Right cardiac atrium (tissue), 5 donors: ENCODE results near the gene DCLK1. TPM values are rescaled to one million over a fixed set of nuclear protein-coding genes. Genes with fewer than 3 reads are reported as not detected.
A peak's percentile ranks its signal among the peaks of the same experiment; 100 is the strongest.

Experiments used
- ATAC-seq, 2 donors: fragments of 200-7000 bp; cut with Tn5 transposase; one replicate each; pipeline versions ENCODE4 v1.8.0 to v1.9.1; 2020; ENCODE audit warnings: moderate library complexity in 2 of 2, mild to moderate bottlenecking in 1 of 2
- DNase-seq, 3 donors: peaks; one replicate each; pipeline ENCODE4 v3.0.0-alpha.2; 2020
- H3K27ac ChIP-seq: one replicate; pipeline ENCODE4 v1.5.1; 2013; ENCODE audit warnings: mild to moderate bottlenecking, low read length, control low read depth, moderate library complexity
- H3K27me3 ChIP-seq: one replicate; pipeline ENCODE4 v1.6.1; 2013; ENCODE audit not compliant: control insufficient read depth, insufficient read depth
- H3K4me1 ChIP-seq: one replicate; pipeline ENCODE4 v1.6.1; 2013; ENCODE audit warnings: low read length; ENCODE audit not compliant: control insufficient read depth, insufficient read depth
- H3K4me3 ChIP-seq: one replicate; pipeline ENCODE4 v1.5.1; 2013; ENCODE audit warnings: low read length, control low read depth
- H3K9me3 ChIP-seq: one replicate; pipeline ENCODE4 v1.6.1; 2013; ENCODE audit warnings: low read length; ENCODE audit not compliant: control insufficient read depth
- WGBS: extraction: QIAGEN DNeasy Blood & Tissue Kit; methylation state at CpG from one replicate; pipeline ENCODE4 v1.1.7; 2013; 5-methylcytosine and 5-hydroxymethylcytosine counted together
- intact Hi-C, 4 donors: fragments of 100-400 bp; cut with DNase I; formaldehyde crosslinking; loops; one replicate each; pipeline versions ENCODE4 v1.11.0 to v1.14.0; 2022 to 2023
- long read RNA-seq, 4 donors: library from polyadenylated mRNA; unstranded; transcript quantifications; one replicate each; pipeline ENCODE4 v2.0.0, GENCODE V29; 2020 to 2021
- polyA plus RNA-seq: library from polyadenylated mRNA; stranded (reverse); fragments of 200-250 nt; gene quantifications from one replicate; pipeline ENCODE4 v1.2.3, GENCODE V29; 2013
- total RNA-seq, 4 donors: library from RNA; stranded (reverse); fragmentation: NEBNext Ultra II Directional; extraction: Animal tissue kit (Norgen Biotek cat#: 25700); gene quantifications; one replicate each; pipeline ENCODE4 v1.2.1, GENCODE V29; 2021
- donor health status: healthy with polysubstance abuse.
- donor health status: DM: no; HTN: yes; CAD: no.
- donor health status: DM: no; HTN: no; CAD: no.
- donor health status: DM: no; HTN: yes; CAD: no; lungs with severe emphysema.
- donor health status: DM: yes; HTN: yes; CAD: no.

Gene DCLK1
- total RNA-seq (10 to 100 TPM in 3 of 4 donors, 1 to 10 TPM in 1; 9.2 to 19.8 (median 17.1) TPM), polyA plus RNA-seq (5.1 TPM)
- long read RNA-seq, donor 1, full-length matches to known transcripts = 6 of 17 reads
- long read RNA-seq, donor 1, partial matches to known transcripts = 4 of 17 reads
- long read RNA-seq, donor 1, other reads (novel, unspliced or antisense) = 7 of 17 reads
- long read RNA-seq, donor 2, partial matches to known transcripts = 0 of 4 reads
- long read RNA-seq, donor 2, other reads (novel, unspliced or antisense) = 2 of 4 reads
- long read RNA-seq, donor 3, partial matches to known transcripts = 2 of 12 reads
- long read RNA-seq, donor 3, other reads (novel, unspliced or antisense) = 10 of 12 reads
- long read RNA-seq, donor 4, partial matches to known transcripts = 0 of 3 reads
- long read RNA-seq, donor 4, other reads (novel, unspliced or antisense) = 2 of 3 reads

GRCh38 chr13:36131222-36131930 is at the start of gene DCLK1:
TSS of gene DCLK1 (minus strand) at chr13:36131382.
- ATAC-seq (peak; percentile 89 to 90), DNase-seq (peak; percentile 82 to 95 (median 92))
- intact Hi-C loops = no loop called here
- peak within 1 kb of the TSS; percentile 20 for H3K27ac ChIP-seq
- H3K27me3 ChIP-seq = no peaks in the 10 kb centered on the region
- peaks cover 1% of the 10 kb centered on the region for H3K4me1 ChIP-seq
- H3K9me3 ChIP-seq = no peaks in the 10 kb centered on the region
- H3K4me3 ChIP-seq = peak within 1 kb of the TSS; percentile 84
- 8% methylated on average over 46 of the region's 48 CpGs for WGBS

DNA sequence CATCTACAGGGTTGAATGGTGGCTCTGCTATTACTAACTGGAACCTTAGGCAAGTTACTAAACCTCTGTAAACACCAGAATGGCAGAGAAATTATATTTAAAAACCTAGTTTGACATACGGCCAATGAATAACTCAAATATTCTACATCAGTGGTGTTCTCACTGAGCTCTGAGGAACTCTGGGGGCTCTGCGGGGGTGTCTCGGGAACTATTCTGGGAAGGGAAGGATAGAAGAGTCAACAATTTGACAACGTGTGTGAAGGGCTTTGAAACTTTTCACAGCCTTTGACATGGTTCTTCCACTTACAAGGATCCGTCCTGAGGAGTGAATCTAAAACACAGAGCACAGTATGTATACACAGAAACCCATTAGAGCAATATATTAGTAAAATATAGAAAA is 44.4 kb upstream of the DCLK1 start:
- 77% methylated on average over 5 of the region's 5 CpGs for WGBS

DNA sequence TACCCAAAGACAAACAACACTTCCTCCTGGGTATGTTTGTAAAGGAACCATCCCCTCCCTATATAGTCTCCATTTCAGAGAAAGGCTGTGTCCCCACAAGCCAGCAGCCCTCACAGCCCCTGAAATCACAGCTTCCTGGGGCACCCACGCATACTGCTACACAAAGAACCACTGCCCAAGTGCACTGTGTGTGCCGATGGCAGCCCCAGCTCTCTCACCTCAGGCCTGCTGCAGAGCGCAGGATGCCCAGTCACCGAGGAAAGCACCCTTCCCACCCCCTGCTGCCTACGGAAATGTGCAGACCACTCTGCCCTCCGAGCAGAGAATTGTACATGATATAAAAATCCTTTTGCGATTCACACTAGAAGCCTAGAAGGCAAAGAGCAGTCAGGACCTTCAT is 43.7 kb upstream of the DCLK1 start:
- 77% methylated on average over 7 of the region's 7 CpGs for WGBS
- DNase-seq (no peak), ATAC-seq (no peak)
- Histone ChIP-seq H3K9me3 (no peaks in the 10 kb centered on the region), H3K27me3 (no peaks in the 10 kb centered on the region), H3K27ac (no peak overlapping the region), H3K4me3 (no peak overlapping the region), H3K4me1 (no peaks in the 10 kb centered on the region)
- intact Hi-C loops = no loop called here

More for the DNA sequence above, 44.4 kb upstream of the DCLK1 start:
- DNase-seq (no peak), ATAC-seq (no peak)
- Histone ChIP-seq H3K27me3 (no peaks in the 10 kb centered on the region), H3K4me3 (no peak overlapping the region), H3K27ac (no peak overlapping the region), H3K4me1 (no peaks in the 10 kb centered on the region), H3K9me3 (no peaks in the 10 kb centered on the region)
- intact Hi-C loops = no loop called here

DNA sequence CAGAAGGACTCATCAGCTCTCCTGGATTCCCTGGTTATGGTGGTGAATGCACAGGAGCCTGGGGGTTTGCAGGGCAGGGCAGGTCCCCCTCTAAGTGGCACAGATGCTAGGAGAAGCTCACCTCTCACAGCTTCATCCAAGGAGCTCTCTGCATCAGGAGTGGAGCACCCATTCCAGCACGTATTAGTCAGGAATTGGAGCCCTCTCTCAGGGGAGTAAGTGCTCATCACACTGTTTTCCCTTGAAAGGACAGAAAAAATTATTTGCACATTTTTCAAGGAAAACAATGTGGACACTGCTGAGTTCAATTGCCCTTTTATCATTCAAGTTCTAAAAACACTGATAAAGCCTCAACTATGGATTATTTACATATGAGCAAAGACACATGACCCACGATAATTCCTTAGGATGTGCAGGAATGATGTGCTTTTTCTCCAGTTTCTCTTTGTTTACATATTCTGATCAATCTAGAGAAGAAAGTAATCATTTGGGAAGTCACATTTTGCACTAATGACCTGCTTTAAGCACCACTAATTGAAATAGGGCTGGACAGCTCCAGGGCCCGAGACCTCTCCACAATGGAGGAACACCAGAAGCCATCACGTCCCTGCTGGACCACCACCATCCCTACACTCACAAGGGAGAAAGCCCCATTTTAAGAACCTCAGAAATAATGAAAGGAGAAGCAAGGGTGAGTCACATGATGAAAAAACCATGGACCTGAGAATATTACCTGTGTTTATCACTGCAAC is 42.6 kb upstream of the DCLK1 start:
- Histone ChIP-seq H3K4me3 (no peak overlapping the region), H3K9me3 (no peaks in the 10 kb centered on the region), H3K27me3 (no peaks in the 10 kb centered on the region), H3K27ac (no peak overlapping the region), H3K4me1 (no peaks in the 10 kb centered on the region)
- no peak for DNase-seq
- intact Hi-C loops = no loop called here
- ATAC-seq = no peak
- 78% methylated on average over 4 of the region's 4 CpGs for WGBS

DNA sequence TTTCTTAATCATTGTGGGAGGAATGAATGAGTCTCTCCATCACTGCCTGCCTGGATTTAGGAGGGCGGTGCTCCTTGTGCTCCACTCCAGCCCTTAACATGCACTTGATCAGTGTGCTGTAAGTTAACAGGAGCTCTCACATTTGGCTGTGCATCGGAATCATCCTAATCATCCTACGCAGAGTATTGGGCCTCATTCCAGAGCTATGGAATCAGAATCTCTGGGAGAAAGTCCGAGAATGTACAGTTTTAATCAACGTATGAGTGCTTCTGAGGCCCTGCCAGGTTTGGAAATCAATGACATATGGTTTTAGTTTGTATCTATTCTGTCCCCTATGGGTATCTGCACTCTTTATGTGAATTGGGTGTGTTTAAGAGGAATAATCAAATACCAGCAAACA is 34.9 kb upstream of the DCLK1 start:
- Histone ChIP-seq H3K4me1 (no peaks in the 10 kb centered on the region), H3K4me3 (no peak overlapping the region), H3K27ac (no peak overlapping the region), H3K9me3 (no peaks in the 10 kb centered on the region), H3K27me3 (no peaks in the 10 kb centered on the region)
- ATAC-seq (no peak), DNase-seq (no peak)
- intact Hi-C loops = no loop called here
- 78% methylated on average over 5 of the region's 5 CpGs for WGBS

GRCh38 chr13:36163809-36164308 is 32.7 kb upstream of the DCLK1 start:
- DNase-seq (peak; percentile 74 to 89 (median 75)), ATAC-seq (peak; percentile 75 to 85)
- Histone ChIP-seq H3K9me3 (no peaks in the 10 kb centered on the region), H3K4me1 (no peaks in the 10 kb centered on the region), H3K4me3 (no peak overlapping the region), H3K27ac (no peak overlapping the region), H3K27me3 (no peaks in the 10 kb centered on the region)
- 40% methylated on average over 7 of the region's 7 CpGs for WGBS
- intact Hi-C loops = no loop called here

DNA sequence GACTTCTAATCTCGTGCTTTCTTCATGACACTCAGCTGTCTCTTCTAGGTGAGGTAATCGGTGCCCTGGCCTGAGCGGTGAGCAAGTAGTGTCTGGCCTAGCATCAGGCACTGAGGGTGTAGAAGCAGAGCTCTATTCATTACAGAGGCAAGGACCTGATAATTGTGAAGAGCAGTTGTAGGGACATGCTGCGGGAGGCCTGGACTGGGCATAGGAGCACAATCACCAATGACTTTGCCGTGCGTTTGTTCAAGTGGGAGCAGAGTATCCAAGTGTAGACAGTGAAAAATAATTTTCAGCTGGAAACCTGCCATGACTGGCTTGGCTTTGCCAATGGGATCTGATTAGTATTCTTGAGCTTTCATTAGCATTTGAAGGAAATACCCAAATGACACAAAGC is 32.1 kb upstream of the DCLK1 start:
- no peak overlapping the region for H3K27ac ChIP-seq
- whole genome bisulfite sequencing = 65% methylated on average over 6 of the region's 6 CpGs
- DNase-seq (peak in 1 of 3 donors; percentile 11), ATAC-seq (peak; percentile 18 to 63)
- no peaks in the 10 kb centered on the region for H3K4me1 ChIP-seq
- H3K27me3 ChIP-seq = no peaks in the 10 kb centered on the region
- no peak overlapping the region for H3K4me3 ChIP-seq
- no peaks in the 10 kb centered on the region for H3K9me3 ChIP-seq
- intact Hi-C loops = no loop called here

GRCh38 chr13:36160297-36160696 is 29.1 kb upstream of the DCLK1 start:
- no peak for ATAC-seq
- 85% methylated on average over 4 of the region's 4 CpGs for WGBS
- intact Hi-C loops = no loop called here

GRCh38 chr13:36158611-36159010 is 27.4 kb upstream of the DCLK1 start:
- no peaks in the 10 kb centered on the region for H3K27me3 ChIP-seq
- no peak for DNase-seq
- no peak for ATAC-seq
- intact Hi-C loops = no loop called here
- H3K27ac ChIP-seq = no peak overlapping the region
- H3K9me3 ChIP-seq = no peaks in the 10 kb centered on the region
- no peak overlapping the region for H3K4me3 ChIP-seq
- H3K4me1 ChIP-seq = peaks cover 1% of the 10 kb centered on the region
- WGBS = 88% methylated on average over 4 of the region's 4 CpGs

More at GRCh38 chr13:36160297-36160696, 29.1 kb upstream of the DCLK1 start:
- Histone ChIP-seq H3K4me1 (peaks cover 1% of the 10 kb centered on the region), H3K27me3 (no peaks in the 10 kb centered on the region), H3K4me3 (no peak overlapping the region), H3K9me3 (no peaks in the 10 kb centered on the region), H3K27ac (no peak overlapping the region)
- DNase-seq = no peak

DNA sequence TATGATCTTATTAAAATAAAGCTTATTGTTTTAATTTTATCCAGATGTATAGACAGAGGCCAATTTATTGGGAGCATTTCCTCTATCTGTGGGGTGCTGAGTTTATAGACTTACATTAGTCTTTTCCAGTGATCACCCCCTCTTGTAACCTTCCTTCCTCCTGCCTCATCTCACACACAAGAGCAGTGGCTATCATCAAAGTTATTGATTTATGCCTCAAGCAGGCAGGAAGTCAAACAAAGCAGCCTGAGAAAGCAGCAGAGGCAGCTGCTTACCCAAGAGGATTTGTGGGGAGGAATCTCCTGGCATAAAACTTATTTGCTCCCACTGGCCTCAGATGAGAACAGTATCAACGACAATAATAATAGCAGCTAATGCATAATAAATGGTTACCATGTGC is 26.3 kb upstream of the DCLK1 start:
- WGBS = 35% methylated on average over 1 of the region's 1 CpG
- H3K9me3 ChIP-seq = no peaks in the 10 kb centered on the region
- no peak for ATAC-seq
- peaks cover 1% of the 10 kb centered on the region for H3K4me1 ChIP-seq
- no peak overlapping the region for H3K4me3 ChIP-seq
- H3K27ac ChIP-seq = no peak overlapping the region
- H3K27me3 ChIP-seq = no peaks in the 10 kb centered on the region
- DNase-seq = no peak
- intact Hi-C loops = no loop called here
